Activated CD8-positive, alpha-beta memory T cell treated with anti-CD3 and anti-CD28 coated beads, Interleukin-2, amount 50 U/mL, for 48 hours (primary cell): ENCODE data around the gene PRODH2.
"Not testable (repeated sequence)": the region's sequence is repeated elsewhere in the genome, so short reads cannot be mapped to it uniquely, and the experiment has no call there.

ENCODE experiments used
- DNase-seq: peaks from one replicate; pipeline ENCODE4 v3.0.0-alpha.2; 2020

The PRODH2 gene

DNA sequence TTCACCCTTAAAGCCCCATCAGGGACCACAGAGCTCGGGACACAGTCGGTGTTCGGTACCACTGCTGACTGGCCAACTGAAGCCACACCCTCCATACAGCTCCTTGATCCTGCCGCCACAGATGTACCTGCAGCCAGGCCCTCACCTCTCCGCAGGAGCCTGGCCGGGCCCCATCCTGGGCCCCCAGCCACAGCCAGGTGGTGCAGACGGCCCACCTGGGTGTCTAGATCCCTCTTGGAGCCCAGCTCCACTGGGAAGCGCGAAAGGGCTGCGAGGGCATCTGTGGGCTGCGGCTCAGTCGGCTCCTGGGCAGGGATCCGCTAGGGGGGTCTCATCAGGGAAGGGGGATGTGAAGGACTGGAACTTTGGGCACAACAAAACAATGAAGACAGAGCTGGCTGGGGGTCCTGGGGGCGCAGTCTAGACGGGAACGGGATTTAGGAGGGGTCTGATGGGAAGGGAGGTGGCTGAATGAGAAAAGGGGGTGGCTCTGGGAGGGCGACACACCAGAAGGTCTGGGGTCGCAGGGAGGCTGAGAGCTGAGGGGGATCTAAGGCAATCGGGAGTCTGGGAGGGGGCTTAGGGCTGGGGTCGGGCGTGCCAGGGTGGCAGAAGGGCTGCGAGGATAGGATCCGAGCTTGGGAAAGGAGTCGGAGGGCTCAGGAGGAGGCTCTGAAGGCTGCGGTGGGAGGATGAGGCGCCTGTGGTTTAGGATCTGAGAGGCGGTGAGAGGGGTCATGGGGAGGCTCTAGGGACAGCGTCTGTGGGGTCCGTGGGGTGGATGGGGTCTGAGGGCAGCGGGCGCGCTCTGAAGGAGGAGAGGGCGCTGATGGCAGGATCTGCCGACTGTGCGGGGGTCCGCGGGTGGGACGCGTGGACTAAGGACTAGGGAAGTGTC is 15.8 kb downstream of the PRODH2 start:
- no peak for DNase-seq

DNA sequence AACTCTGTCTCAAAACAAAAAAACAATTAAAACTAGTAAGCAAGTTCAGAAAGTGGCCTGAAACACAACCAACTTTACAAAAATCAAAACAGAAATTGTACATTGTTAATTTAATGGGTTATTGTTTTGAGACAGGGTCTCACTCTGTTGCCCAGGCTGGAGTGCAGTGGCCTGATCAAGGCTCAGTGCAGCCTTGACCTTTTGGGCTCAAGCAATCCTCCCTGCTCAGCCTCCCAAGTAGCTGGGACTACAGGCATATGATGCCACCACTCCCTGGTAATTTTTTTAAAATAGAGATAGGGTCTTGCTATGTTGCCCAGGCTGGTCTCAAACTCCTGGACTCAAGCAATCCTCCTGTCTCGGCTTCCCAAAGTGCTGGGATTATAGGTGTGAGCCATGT is 17.1 kb downstream of the PRODH2 start:
- not testable (repeated sequence) for DNase-seq

DNA sequence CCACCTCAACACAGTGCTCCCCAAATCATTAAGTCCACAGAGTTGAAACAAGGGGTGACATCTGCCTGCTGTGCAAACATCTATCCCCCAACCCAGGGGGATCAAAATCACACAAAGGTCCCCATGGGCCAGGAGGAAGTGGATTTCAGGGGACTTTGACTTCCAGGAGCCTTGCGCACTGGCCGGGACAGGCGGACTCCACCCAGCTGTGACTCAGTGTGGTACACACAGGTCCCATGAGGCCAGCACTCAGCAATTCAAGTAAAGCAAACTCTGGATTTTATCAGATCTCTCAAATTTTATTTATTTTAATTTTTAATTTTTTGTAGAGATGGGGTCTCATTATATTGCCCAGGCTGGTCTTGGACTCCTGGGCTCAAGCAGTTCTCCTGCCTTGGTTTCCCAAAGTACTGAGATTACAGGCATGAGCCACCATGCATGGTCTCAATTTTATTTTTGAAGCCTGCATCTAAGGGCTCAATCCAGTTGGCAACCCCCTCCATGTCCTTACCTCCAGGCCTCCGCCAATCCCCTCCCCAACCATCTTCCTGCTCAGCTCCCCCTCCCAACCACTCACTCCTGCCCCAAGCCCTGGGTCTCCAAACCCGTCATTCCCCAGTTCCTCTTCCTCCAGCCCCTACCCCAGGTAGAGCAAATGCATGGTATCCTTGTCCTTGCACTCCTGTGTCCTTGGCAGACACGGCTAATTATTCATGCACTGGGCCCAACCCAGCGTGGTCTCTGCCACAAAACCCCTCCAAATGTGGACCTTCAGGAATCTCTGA is 19.1 kb downstream of the PRODH2 start:
- no peak for DNase-seq

DNA sequence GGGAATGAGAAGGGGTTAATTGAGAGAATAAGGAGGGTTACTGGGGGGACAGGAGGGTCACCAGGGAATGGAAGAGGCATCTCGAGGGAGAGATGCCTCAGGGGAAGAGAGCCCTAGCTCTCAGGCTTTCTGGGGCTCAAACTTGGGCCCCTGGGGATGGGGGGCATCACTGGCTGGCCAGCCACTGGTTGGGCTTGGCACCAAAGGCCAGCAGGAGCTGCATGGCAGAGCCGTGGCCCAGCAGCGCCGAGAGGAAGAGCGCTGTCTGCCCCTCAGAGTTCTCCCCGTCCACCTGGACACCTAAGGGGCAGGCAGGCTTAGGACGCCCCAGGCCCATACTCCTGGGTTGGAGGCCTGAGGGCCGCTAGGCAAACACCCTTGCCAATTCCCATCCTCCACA is 19.8 kb downstream of the PRODH2 start:
- DNase-seq: no peak

DNA sequence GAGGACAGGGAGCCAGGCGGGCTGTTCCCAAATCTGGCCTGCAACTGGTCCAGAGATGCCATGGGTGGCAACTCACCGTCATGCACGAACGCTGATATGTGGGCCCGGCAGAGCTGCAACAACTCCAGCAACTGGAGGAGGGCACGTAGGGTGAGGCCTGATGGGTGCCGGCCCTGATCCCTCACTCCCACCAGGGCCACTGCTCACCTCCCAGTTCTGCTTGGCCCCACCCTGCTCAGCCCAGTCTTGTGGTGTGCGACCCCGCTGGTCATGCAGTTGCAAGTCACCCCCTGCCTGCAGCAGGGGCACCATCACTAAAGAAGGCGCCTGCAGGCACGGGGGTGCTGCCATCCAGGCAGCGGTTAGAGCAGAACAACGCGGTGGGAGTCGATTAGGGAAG is 20.3 kb downstream of the PRODH2 start:
- DNase-seq: no peak

- DNase-seq: no peak
Measured at GRCh38 chr19:35791814-35792279, 20.8 kb downstream of the PRODH2 start.

- no peak for DNase-seq
Measured at GRCh38 chr19:35790981-35791813, 21.4 kb downstream of the PRODH2 start.

GRCh38 chr19:35789978-35790944 is 22.4 kb downstream of the PRODH2 start:
- DNase-seq: no peak

GRCh38 chr19:35789195-35789977 is 23.3 kb downstream of the PRODH2 start:
- no peak for DNase-seq

DNA sequence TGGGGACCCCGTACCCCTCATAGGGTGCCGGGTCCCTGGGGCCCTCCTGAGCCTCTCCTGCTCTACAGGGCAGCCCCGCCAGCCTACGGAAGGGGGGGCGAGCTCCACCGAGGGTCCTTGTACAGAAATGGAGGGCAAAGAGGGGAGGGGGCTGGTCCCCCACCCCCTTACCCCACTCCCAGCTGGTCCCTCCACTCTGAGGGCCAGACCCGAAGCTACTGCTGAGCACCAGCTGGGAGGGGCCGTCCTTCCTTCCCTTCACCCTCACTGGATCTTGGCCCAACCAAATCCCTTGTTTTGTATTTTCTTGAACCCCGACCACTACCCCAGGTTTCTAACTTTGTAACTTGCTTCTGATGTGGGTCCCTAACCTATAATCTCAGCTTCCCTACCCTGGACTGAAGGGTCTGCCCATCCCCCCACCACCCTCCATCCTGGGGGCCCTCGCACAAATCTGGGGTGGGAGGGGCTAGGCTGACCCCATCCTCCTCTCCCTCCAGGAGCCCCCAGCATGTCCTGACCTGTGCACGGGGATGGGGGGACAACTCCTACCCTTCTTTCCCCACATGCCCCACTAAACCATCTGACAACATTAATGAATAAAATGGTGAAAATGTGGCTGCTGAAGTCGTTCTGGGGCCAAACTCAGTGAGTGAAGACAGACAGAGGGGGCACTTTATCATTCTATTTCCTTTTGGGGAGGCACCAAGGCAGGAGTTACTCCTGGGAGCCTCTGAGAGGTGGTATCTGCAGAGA is 24.3 kb downstream of the PRODH2 start:
- DNase-seq: no peak

- DNase-seq: no peak
Measured at GRCh38 chr19:35787227-35787799, 25.3 kb downstream of the PRODH2 start.

DNA sequence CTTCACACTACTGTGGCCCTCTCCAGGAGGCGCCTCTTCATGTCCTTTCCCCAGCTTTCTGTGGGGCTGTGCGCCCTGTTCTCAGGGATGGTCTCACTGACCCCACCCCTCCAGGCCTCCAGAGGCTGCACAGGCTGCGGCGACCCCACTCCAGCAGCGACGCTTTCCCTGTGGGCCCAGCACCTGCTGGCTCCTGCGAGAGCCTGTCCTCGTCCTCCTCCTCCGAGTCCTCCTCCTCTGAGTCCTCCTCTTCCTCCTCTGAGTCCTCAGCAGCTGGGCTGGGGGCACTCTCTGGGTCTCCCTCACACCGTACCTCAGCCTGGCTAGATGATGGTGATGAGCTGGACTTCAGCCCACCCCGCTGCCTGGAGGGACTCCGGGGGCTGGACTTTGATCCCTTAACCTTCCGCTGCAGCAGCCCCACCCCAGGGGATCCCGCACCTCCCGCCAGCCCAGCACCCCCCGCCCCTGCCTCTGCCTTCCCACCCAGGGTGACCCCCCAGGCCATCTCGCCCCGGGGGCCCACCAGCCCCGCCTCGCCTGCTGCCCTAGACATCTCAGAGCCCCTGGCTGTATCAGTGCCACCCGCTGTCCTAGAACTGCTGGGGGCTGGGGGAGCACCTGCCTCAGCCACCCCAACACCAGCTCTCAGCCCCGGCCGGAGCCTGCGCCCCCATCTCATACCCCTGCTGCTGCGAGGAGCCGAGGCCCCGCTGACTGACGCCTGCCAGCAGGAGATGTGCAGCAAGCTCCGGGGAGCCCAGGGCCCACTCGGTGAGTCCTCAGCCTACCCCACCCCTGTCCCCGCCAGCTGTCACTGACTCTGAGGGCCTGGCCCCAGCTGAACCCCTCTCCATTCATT is 26.1 kb downstream of the PRODH2 start:
- no peak for DNase-seq

- DNase-seq: no peak
Measured at GRCh38 chr19:35785339-35785627, 27.4 kb downstream of the PRODH2 start.

- no peak for DNase-seq
Measured at GRCh38 chr19:35784503-35785338, 27.9 kb downstream of the PRODH2 start.

DNA sequence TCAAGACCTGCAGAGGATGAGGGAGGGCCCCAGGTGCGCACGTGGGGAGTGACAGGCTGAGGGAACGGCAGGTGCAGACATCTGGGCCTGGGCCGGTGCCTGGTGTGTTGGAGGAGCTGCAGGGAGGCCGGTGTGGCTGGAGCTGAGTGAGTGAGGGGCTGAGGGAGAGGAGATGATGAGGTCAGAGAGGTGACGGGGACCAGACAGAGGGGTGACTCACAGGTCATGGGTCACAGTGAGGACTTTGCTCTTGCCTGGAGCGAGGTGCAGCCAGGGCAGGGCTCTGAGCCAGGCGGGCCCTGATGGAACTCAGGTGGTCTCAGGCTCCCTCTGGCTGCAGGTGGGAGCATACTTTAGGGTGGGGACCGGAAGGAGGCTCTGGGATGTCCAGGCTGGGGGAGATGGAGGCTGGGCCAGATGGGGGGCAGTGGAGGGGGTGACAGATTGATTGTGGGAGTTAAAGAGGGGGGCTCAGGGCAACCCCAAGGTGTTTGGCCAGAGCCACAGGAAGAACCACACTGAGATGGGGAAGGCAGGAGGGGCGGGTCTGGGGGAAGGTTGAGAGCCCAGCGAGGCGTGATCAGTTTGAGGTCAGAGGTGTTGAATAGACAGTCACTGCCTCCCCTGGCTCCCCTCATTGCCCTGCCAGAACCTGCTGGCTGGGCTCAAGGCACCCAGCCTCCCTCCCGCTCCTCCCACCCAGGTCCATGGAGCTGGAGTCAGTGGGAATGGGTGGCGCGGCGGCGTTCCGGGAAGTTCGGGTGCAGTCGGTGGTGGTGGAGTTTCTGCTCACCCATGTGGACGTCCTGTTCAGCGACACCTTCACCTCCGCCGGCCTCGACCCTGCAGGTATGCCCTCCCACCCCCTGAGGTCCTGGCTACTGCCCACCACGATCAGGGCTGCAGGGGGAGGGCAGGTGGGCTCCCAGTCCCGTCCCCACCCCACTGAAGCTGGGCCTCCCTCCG is 28.9 kb downstream of the PRODH2 start:
- no peak for DNase-seq

- no peak for DNase-seq
Measured at GRCh38 chr19:35782589-35782988, 30.1 kb downstream of the PRODH2 start.

- no peak for DNase-seq
Measured at GRCh38 chr19:35781650-35782049, 31.0 kb downstream of the PRODH2 start.
